GM12892 (cell line): ENCODE data around the gene PSMD1.

Experiments used
- POLR2A ChIP-seq: IDR thresholded peaks from 2 replicates; pipeline ENCODE4 v1.6.1; 2011; ENCODE audit warnings: low read depth, low read length, control low read depth
- POLR2AphosphoS5 ChIP-seq: IDR thresholded peaks from 2 replicates; pipeline ENCODE4 v1.6.1; 2011; ENCODE audit warnings: low read depth, low read length, control low read depth
- TAF1 ChIP-seq: IDR thresholded peaks from 2 replicates; pipeline ENCODE4 v1.6.1; 2011; ENCODE audit warnings: low read depth, mild to moderate bottlenecking, control low read depth, low read length, borderline replicate concordance

- no peak for TF ChIP-seq POLR2AphosphoS5
- TF ChIP-seq POLR2A, result no peak
- TF ChIP-seq TAF1, result no peak
Measured at GRCh38 chr2:231117922-231118613, 61.4 kb downstream of the PSMD1 start.
